Astrocyte (in vitro differentiated cells and primary cell): ENCODE measurements around the gene TBX21. TPM values are rescaled to one million over a fixed set of nuclear protein-coding genes. Genes with fewer than 3 reads are reported as not detected.

ENCODE experiments used
- DNase-seq: peaks from one replicate; pipeline ENCODE4 v3.0.0-alpha.2; 2010; ENCODE audit warnings: low read depth
- FAIRE-seq: peaks from 2 replicates; lab custom pipeline; 2011; peaks lifted over from hg19 to GRCh38; lab: Jason Lieb, UNC
- H2AFZ ChIP-seq: 2 replicates; pipeline ENCODE4 v1.6.0; 2012; ENCODE audit warnings: low read depth, low read length, inconsistent platforms
- H3K27ac ChIP-seq: 2 replicates; pipeline ENCODE4 v1.5.1; 2011; ENCODE audit warnings: low read depth, low read length, inconsistent platforms
- H3K27me3 ChIP-seq: 2 replicates; pipeline ENCODE4 v1.6.0; 2011; ENCODE audit warnings: low read length, inconsistent platforms; ENCODE audit not compliant: insufficient read depth
- H3K36me3 ChIP-seq: 2 replicates; pipeline ENCODE4 v1.5.1; 2011; ENCODE audit warnings: low read length, inconsistent platforms; ENCODE audit not compliant: insufficient read depth
- H3K4me1 ChIP-seq: 2 replicates; pipeline ENCODE4 v1.5.1; 2011; ENCODE audit warnings: low read length, inconsistent platforms; ENCODE audit not compliant: insufficient read depth
- H3K4me2 ChIP-seq: 2 replicates; pipeline ENCODE4 v1.6.0; 2012; ENCODE audit warnings: low read length, inconsistent platforms
- H3K4me3 ChIP-seq: 2 replicates; pipeline ENCODE4 v1.5.1; 2011; ENCODE audit warnings: low read depth, mild to moderate bottlenecking, low read length, inconsistent platforms; ENCODE audit not compliant: insufficient read depth
- H3K79me2 ChIP-seq: 2 replicates; pipeline ENCODE4 v1.6.0; 2012; ENCODE audit warnings: mild to moderate bottlenecking, low read length, inconsistent platforms; ENCODE audit not compliant: insufficient read depth
- H3K9ac ChIP-seq: 2 replicates; pipeline ENCODE4 v1.6.0; 2012; ENCODE audit warnings: mild to moderate bottlenecking, low read length, inconsistent platforms
- H3K9me3 ChIP-seq: 2 replicates; pipeline ENCODE4 v1.5.1; 2012; ENCODE audit warnings: low read depth, mild to moderate bottlenecking, low read length, inconsistent platforms; ENCODE audit not compliant: insufficient read depth
- H4K20me1 ChIP-seq: 2 replicates; pipeline ENCODE4 v1.6.0; 2012; ENCODE audit warnings: low read length, inconsistent platforms; ENCODE audit not compliant: insufficient read depth
- H3K27ac Mint-ChIP-seq: one replicate; pipeline ENCODE4 v1.8.0; 2021; ENCODE audit warnings: mild to moderate bottlenecking, mixed read lengths; ENCODE audit not compliant: unreplicated experiment
- H3K27me3 Mint-ChIP-seq: one replicate; pipeline ENCODE4 v1.8.0; 2021; ENCODE audit warnings: low read depth, mixed read lengths; ENCODE audit not compliant: unreplicated experiment
- H3K36me3 Mint-ChIP-seq: one replicate; pipeline ENCODE4 v1.8.0; 2021; ENCODE audit warnings: low read depth, mixed read lengths; ENCODE audit not compliant: unreplicated experiment
- H3K4me1 Mint-ChIP-seq: one replicate; pipeline ENCODE4 v1.8.0; 2021; ENCODE audit warnings: low read depth, mixed read lengths; ENCODE audit not compliant: unreplicated experiment
- H3K4me3 Mint-ChIP-seq: one replicate; pipeline ENCODE4 v1.8.0; 2021; ENCODE audit warnings: mild to moderate bottlenecking, moderate library complexity, mixed read lengths; ENCODE audit not compliant: unreplicated experiment
- H3K9me3 Mint-ChIP-seq: one replicate; pipeline ENCODE4 v1.8.0; 2021; ENCODE audit warnings: mild to moderate bottlenecking, mixed read lengths; ENCODE audit not compliant: unreplicated experiment
- CTCF ChIP-seq: IDR thresholded peaks from 2 replicates; pipeline ENCODE4 v1.5.1; 2011; ENCODE audit warnings: low read depth, mild to moderate bottlenecking, inconsistent platforms, low read length, moderate library complexity; ENCODE audit not compliant: insufficient read depth
- EZH2 ChIP-seq: IDR thresholded peaks from 2 replicates; pipeline ENCODE4 v1.6.1; 2012; ENCODE audit warnings: mild to moderate bottlenecking, low read length, inconsistent platforms; ENCODE audit not compliant: insufficient read depth
- total RNA-seq: library from RNA; stranded (reverse); gene quantifications from 2 replicates; pipeline ENCODE4 v1.2.1, GENCODE V29; 2021

The TBX21 gene
- total RNA-seq, 1 donor from 2014 or later: not detected

DNA sequence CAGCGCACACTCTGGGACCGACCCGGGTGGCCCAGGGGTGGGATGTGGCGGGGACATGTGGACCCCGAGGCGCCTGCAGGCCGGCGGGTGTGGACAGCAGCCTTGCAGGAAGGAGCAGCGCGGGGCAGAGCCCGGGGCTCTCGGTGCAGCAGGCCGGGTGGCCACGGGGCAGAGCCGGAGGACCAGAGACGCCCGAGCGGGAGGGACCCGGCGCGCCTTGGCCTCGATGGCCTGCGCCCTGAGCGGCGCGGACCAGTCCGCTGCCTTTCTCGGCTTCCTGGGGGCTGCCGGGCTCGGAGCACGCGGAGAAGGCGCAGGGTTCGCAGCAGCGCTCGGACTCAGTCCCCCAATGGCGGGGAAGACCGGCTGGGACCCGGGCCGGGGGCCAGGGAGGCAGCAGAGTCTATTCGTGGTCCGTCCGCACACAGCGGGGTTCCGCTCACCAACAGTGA, 45.2 kb downstream of the TBX21 start:
- Mint-ChIP-seq H3K9me3 (peaks cover 2% of the 10 kb centered on the region), H3K4me3 (no peak overlapping the region), H3K27ac (no peak overlapping the region), H3K36me3 (no peaks in the 10 kb centered on the region), H3K4me1 (no peaks in the 10 kb centered on the region), H3K27me3 (peaks cover 70% of the 10 kb centered on the region)
- DNase-seq: no peak
- Histone ChIP-seq H3K9me3 (no peaks in the 10 kb centered on the region), H3K27ac (no peak overlapping the region), H3K27me3 (peaks cover 49% of the 10 kb centered on the region), H3K36me3 (no peaks in the 10 kb centered on the region), H3K4me1 (no peaks in the 10 kb centered on the region), H3K79me2 (no peaks in the 10 kb centered on the region), H4K20me1 (no peaks in the 10 kb centered on the region), H2AFZ (no peak overlapping the region), H3K4me2 (no peak overlapping the region), H3K9ac (no peak overlapping the region), H3K4me3 (no peak overlapping the region)
- TF ChIP-seq EZH2 (peak; percentile 56), CTCF (no peak)
- FAIRE-seq: no peak

GRCh38 chr17:47781397-47781796, 48.4 kb downstream of the TBX21 start:
- Mint-ChIP-seq H3K27me3 (peaks cover 64% of the 10 kb centered on the region), H3K27ac (no peak overlapping the region), H3K9me3 (no peaks in the 10 kb centered on the region), H3K36me3 (no peaks in the 10 kb centered on the region), H3K4me3 (no peak overlapping the region), H3K4me1 (no peaks in the 10 kb centered on the region)
- TF ChIP-seq CTCF (no peak), EZH2 (no peak)
- Histone ChIP-seq H3K4me1 (no peaks in the 10 kb centered on the region), H4K20me1 (no peaks in the 10 kb centered on the region), H3K4me2 (no peak overlapping the region), H3K27me3 (peaks cover 43% of the 10 kb centered on the region), H3K4me3 (no peak overlapping the region), H3K27ac (no peak overlapping the region), H3K9me3 (no peaks in the 10 kb centered on the region), H3K79me2 (no peaks in the 10 kb centered on the region), H2AFZ (no peak overlapping the region), H3K36me3 (no peaks in the 10 kb centered on the region), H3K9ac (no peak overlapping the region)
- FAIRE-seq (no peak), DNase-seq (no peak)

DNA sequence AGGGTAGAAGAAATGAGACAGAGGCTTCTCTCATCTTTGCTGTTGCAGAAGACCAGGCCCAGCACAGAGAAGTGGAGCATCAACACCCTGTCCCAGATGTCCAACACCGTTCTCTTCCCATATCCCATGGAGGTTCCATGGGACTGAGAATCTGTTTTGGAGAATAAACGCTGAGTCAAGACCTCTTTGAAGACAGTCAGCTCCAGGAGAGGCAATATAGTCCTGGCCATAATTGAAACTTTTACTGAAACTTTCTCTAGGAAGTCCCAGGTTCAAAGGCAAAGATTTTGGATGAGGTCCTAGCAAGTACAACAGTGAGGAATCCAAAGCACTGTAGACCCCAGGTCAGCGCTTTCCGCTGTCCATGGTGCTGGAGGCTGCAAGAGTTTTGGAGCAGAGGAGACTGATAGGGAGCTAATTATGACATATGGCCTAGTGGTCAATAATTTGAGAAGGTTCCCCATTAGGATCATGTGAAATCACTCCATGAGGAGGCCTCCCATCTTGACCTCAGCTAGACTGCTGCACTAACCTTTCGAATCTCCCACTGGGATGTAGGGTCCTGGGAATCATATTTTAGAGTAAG, 52.6 kb downstream of the TBX21 start:
- Histone ChIP-seq H3K4me3 (no peak overlapping the region), H3K36me3 (no peaks in the 10 kb centered on the region), H3K9me3 (no peaks in the 10 kb centered on the region), H3K4me1 (peaks cover 6% of the 10 kb centered on the region), H3K4me2 (no peak overlapping the region), H3K27me3 (peaks cover 54% of the 10 kb centered on the region), H4K20me1 (no peaks in the 10 kb centered on the region), H3K79me2 (no peaks in the 10 kb centered on the region), H3K9ac (no peak overlapping the region), H3K27ac (no peak overlapping the region), H2AFZ (no peak overlapping the region)
- Mint-ChIP-seq H3K27me3 (peaks cover 69% of the 10 kb centered on the region), H3K9me3 (no peaks in the 10 kb centered on the region), H3K4me1 (no peaks in the 10 kb centered on the region), H3K36me3 (no peaks in the 10 kb centered on the region), H3K4me3 (no peak overlapping the region), H3K27ac (no peak overlapping the region)
- no peak for TF ChIP-seq CTCF
- no peak for TF ChIP-seq EZH2
- FAIRE-seq (no peak), DNase-seq (peak; percentile 18)
